ENCODE data around the gene KIF13A. TPM values are rescaled to one million over a fixed set of nuclear protein-coding genes. Genes with fewer than 3 reads are reported as not detected.

KIF13A gene
- total and polyA plus RNA-seq, 9 of the 15 experiments (the other 6 are each of a cell fraction or from before 2014, with no cell fraction given): 3.6 to 44.3 (median 29.7) TPM

- no peak overlapping the region for H3K4me2 ChIP-seq (ENCODE audit: insufficient read depth, low read length)
- ATAC-seq: no peak
- H3K27me3 ChIP-seq (ENCODE audit: control insufficient read depth in 2 of 2, insufficient read depth in 2 of 2, low read length in 2 of 2): no peaks in the 10 kb centered on the region
- no peak overlapping the region for H3K9ac ChIP-seq (ENCODE audit: insufficient read depth in 1 of 2, low read depth in 2 of 2, low read length in 2 of 2)
- ChIA-PET CTCF (ENCODE audit: low intra/inter-chr PET ratio) (no interaction called here), POLR2A (interaction anchor here (0.7 to 1.5 kb wide), 2 partner anchors 11 to 30 kb away, joined by 3 to 5 read pairs; no protein-coding TSS in a partner anchor)
- peaks cover 8 to 23% of the 10 kb centered on the region in 2 experiments; a peak in 4 of 5 replicates for H3K4me1 ChIP-seq (replicated peaks in 1 of 2; ENCODE audit: control insufficient read depth in 2 of 2, insufficient read depth in 2 of 2, low read length in 2 of 2)
- 0 out of 3 replicates have a peak, but pooled peaks cover 2% of the 10 kb centered on the region for H3K36me3 ChIP-seq (ENCODE audit: control insufficient read depth, insufficient read depth, low read length)
- no peaks in the 10 kb centered on the region for H3K9me3 ChIP-seq (replicated peaks; ENCODE audit: control insufficient read depth, insufficient read depth, low read depth, low read length)
- intact Hi-C loops (cut with micrococcal nuclease) (no loop called here), in situ Hi-C loops (cut with MboI) (no loop called here)
- H3K27ac ChIP-seq (ENCODE audit: extremely low read depth, low read depth, low read length): no peak overlapping the region; the same call in 2 of the 3 replicates
- FAIRE-seq: no peak
- peaks cover 55% of the 10 kb centered on the region for H3K79me2 ChIP-seq (ENCODE audit: control insufficient read depth, insufficient read depth, low read length)
- no peaks in the 10 kb centered on the region for H3K9me1 ChIP-seq (ENCODE audit: control insufficient read depth, insufficient read depth, low read length)
- H3K4me3 ChIP-seq: no peak overlapping the region
- DNase-seq (ENCODE audit: extremely low read depth in 1 of 4, low spot score in 3 of 4): no peak
- H2AFZ ChIP-seq (ENCODE audit: low read depth, low read length): no peak overlapping the region
- H4K20me1 ChIP-seq (replicated peaks; ENCODE audit: control insufficient read depth, insufficient read depth, low read length): no peaks in the 10 kb centered on the region
- no TSS peak for BruUV-seq (replicated peaks)
- TF ChIP-seq NR3C1 (CRISPR knock-in tag; IDR thresholded peaks at IDR 0.05) (no peak), MEF2A (IDR thresholded peaks at IDR 0.05; ENCODE audit: control insufficient read depth, low read depth, low read length) (peak; percentile 79; the same call in 1 of the 2 replicates)
- 48% methylated on average over 2 of the region's 2 CpGs for WGBS (ENCODE audit: insufficient coverage, low coverage, missing lambda C conversion rate)
These were observed 77.2 kb downstream of the KIF13A start for GRCh38 chr6:17910189-17910588.

DNA sequence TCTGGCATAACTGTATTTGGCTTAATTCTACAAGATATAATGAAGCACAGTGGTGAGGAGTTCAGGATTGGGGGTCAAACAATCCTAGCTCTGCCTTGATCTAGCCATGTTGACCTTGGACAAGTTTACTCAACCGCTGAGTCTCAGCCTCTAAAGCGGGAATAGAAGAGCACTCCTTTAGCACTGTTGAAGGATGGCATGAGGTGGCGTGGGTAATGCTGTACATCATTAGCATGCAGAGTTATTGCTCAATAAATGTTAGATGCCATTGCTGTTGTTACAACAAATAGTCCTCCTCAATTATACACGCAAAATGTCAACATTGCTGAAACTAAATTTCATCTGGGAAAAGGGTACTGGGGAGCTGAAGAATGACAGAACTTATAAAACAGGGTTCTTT, 78.6 kb downstream of the KIF13A start:
- Histone ChIP-seq H3K4me2 (ENCODE audit: insufficient read depth, low read length) (no peak overlapping the region), H3K79me2 (ENCODE audit: control insufficient read depth, insufficient read depth, low read length) (peaks cover 60% of the 10 kb centered on the region)
- WGBS (ENCODE audit: insufficient coverage, low coverage, missing lambda C conversion rate): 94% methylated on average over 4 of the region's 4 CpGs

More for the DNA sequence above, 78.6 kb downstream of the KIF13A start:
- Histone ChIP-seq H3K9ac (ENCODE audit: insufficient read depth in 1 of 2, low read depth in 2 of 2, low read length in 2 of 2) (no peak overlapping the region), H3K9me1 (ENCODE audit: control insufficient read depth, insufficient read depth, low read length) (no peaks in the 10 kb centered on the region), H3K4me3 (no peak overlapping the region), H3K9me3 (replicated peaks; ENCODE audit: control insufficient read depth, insufficient read depth, low read depth, low read length) (no peaks in the 10 kb centered on the region), H3K27me3 (ENCODE audit: control insufficient read depth in 2 of 2, insufficient read depth in 2 of 2, low read length in 2 of 2) (no peaks in the 10 kb centered on the region), H3K4me1 (replicated peaks in 1 of 2; ENCODE audit: control insufficient read depth in 2 of 2, insufficient read depth in 2 of 2, low read length in 2 of 2) (peaks cover 8 to 28% of the 10 kb centered on the region in 2 experiments; a peak in 4 of 5 replicates), H4K20me1 (replicated peaks; ENCODE audit: control insufficient read depth, insufficient read depth, low read length) (no peaks in the 10 kb centered on the region), H3K36me3 (ENCODE audit: control insufficient read depth, insufficient read depth, low read length) (0 out of 3 replicates have a peak, but pooled peaks cover 2% of the 10 kb centered on the region), H2AFZ (ENCODE audit: low read depth, low read length) (no peak overlapping the region), H3K27ac (ENCODE audit: extremely low read depth, low read depth, low read length) (peak overlapping the region; percentile 93; the same call in 1 of the 3 replicates)
- intact Hi-C loops (cut with micrococcal nuclease) (loop anchor here (5.0 kb wide), 1 partner anchor 78 kb away; the partner anchor contains the start of gene KIF13A), in situ Hi-C loops (cut with MboI) (no loop called here)
- FAIRE-seq (no peak), ATAC-seq (no peak), DNase-seq (ENCODE audit: extremely low read depth in 1 of 4, low spot score in 3 of 4) (no peak)
- TF ChIP-seq ZNF785 (CRISPR knock-in tag; IDR thresholded peaks at IDR 0.05) (no peak), CEBPG (CRISPR knock-in tag; IDR thresholded peaks at IDR 0.05) (no peak), CEBPG (tag; conservative IDR thresholded peaks at IDR 0.05 in 1 of 2, IDR thresholded peaks at IDR 0.05 in 1 of 2) (peak; percentile 31 to 45; a peak in 2 of 4 replicates), CEBPB (tag; IDR thresholded peaks at IDR 0.05) (peak; percentile 67)
- POLR2A ChIA-PET: interaction anchor here (0.6 kb wide), 1 partner anchor 29 kb away, joined by 3 read pairs; no protein-coding TSS in a partner anchor
- no TSS peak for BruUV-seq (replicated peaks)
- CTCF ChIA-PET (ENCODE audit: low intra/inter-chr PET ratio): no interaction called here
